Omental fat pad (tissue), 4 donors: ENCODE data around the gene GTF3C4. TPM values are rescaled to one million over a fixed set of nuclear protein-coding genes. Genes with fewer than 3 reads are reported as not detected.

Source experiments
- ATAC-seq: fragments of 150-250 bp; one replicate; pipeline ENCODE4 v1.9.1; 2016; ENCODE audit warnings: mild to moderate bottlenecking, moderate library complexity; ENCODE audit not compliant: low FRiP score
- DNase-seq: peaks from one replicate; pipeline ENCODE4 v3.0.0-alpha.2; 2019; ENCODE audit warnings: low spot score
- CTCF ChIP-seq, 3 donors: fragments of 450-650 bp; IDR thresholded peaks; one replicate each; pipeline ENCODE4 v1.5.1; 2016 to 2017; ENCODE audit warnings: antibody characterized with exemption in 3 of 3, mild to moderate bottlenecking in 3 of 3, moderate library complexity in 2 of 3
- total RNA-seq, 4 donors: library from RNA; depleted of rRNA; stranded (reverse); fragments of >200 nt; gene quantifications; one replicate each; pipeline ENCODE4 v1.1.0, GENCODE V29; 2016

Gene GTF3C4
- total RNA-seq, 4 donors from 2014 or later, result 7.2 to 19.2 (median 10.0) TPM

- no peak for TF ChIP-seq CTCF (IDR thresholded peaks at IDR 0.05)
- ATAC-seq (no peak), DNase-seq (no peak)
These were observed 40.1 kb upstream of the GTF3C4 start for GRCh38 chr9:132630116-132630515.

GRCh38 chr9:132630811-132631210, 39.5 kb upstream of the GTF3C4 start:
- ATAC-seq (no peak), DNase-seq (no peak)
- TF ChIP-seq CTCF (IDR thresholded peaks at IDR 0.05), result no peak

GRCh38 chr9:132631280-132631679, 39.0 kb upstream of the GTF3C4 start:
- TF ChIP-seq CTCF (IDR thresholded peaks at IDR 0.05), result no peak
- no peak for ATAC-seq
- DNase-seq, result no peak

GRCh38 chr9:132631685-132632084, 38.6 kb upstream of the GTF3C4 start:
- DNase-seq, result no peak
- ATAC-seq, result no peak
- no peak for TF ChIP-seq CTCF (IDR thresholded peaks at IDR 0.05)

- ATAC-seq (no peak), DNase-seq (no peak)
- no peak for TF ChIP-seq CTCF (IDR thresholded peaks at IDR 0.05)
These were observed 37.7 kb upstream of the GTF3C4 start for GRCh38 chr9:132632413-132633129.

- TF ChIP-seq CTCF (IDR thresholded peaks at IDR 0.05), result no peak
- no peak for ATAC-seq
- DNase-seq, result no peak
These were observed 35.9 kb upstream of the GTF3C4 start for GRCh38 chr9:132634327-132634726.

GRCh38 chr9:132637351-132637750, 32.9 kb upstream of the GTF3C4 start:
- DNase-seq (no peak), ATAC-seq (no peak)
- TF ChIP-seq CTCF (IDR thresholded peaks at IDR 0.05), result no peak
